Body of pancreas (tissue), 4 donors: Measurements from ENCODE around the gene STX2. TPM values are rescaled to one million over a fixed set of nuclear protein-coding genes. Genes with fewer than 3 reads are reported as not detected.
"Not testable (repeated sequence)": the region's sequence is repeated elsewhere in the genome, so short reads cannot be mapped to it uniquely, and the experiment has no call there.

Experiments used
- ATAC-seq: fragments of 150-250 bp; one replicate; pipeline ENCODE4 v1.9.1; 2016
- DNase-seq, 4 donors: peaks; one replicate each; pipeline ENCODE4 v3.0.0-alpha.2; 2019
- H3K27ac ChIP-seq, 4 donors: fragments of 200-600 bp; sonication (generic); 1 replicate in 3 of 4; 2 replicates in 1 of 4; pipeline versions ENCODE4 v1.5.1 to v1.6.1; 2016 to 2019; ENCODE audit warnings: mild to moderate bottlenecking in 1 of 4, mixed read lengths in 1 of 4, moderate library complexity in 1 of 4
- H3K27me3 ChIP-seq, 2 donors: fragments of 200-600 bp; sonication (generic); one replicate each; pipeline ENCODE4 v1.6.0; 2016; ENCODE audit warnings: mild to moderate bottlenecking in 1 of 2
- H3K36me3 ChIP-seq, 2 donors: fragments of 200-600 bp; sonication (generic); replicated peaks in 1 of 2; 2 replicates each; pipeline ENCODE4 v1.5.1; 2016; ENCODE audit warnings: low read depth in 2 of 2; ENCODE audit not compliant: insufficient read depth in 1 of 2
- H3K4me1 ChIP-seq: fragments of 200-600 bp; sonication (generic); one replicate; pipeline ENCODE4 v1.6.0; 2016
- H3K4me3 ChIP-seq, 2 donors: fragments of 200-600 bp; sonication (generic); 1 replicate in 1 of 2; 2 replicates in 1 of 2; pipeline ENCODE4 v1.5.1; 2016 to 2019
- H3K9me3 ChIP-seq, 3 donors: fragments of 200-600 bp; sonication (generic); 1 replicate in 2 of 3; 2 replicates in 1 of 3; pipeline ENCODE4 v1.5.1; 2016
- CTCF ChIP-seq, 7 experiments: fragments of 450-650 bp in 4 of 7; fragments of 200-600 bp in 3 of 7; sonication (generic) in 3 of 7; IDR thresholded peaks; one replicate each; pipeline ENCODE4 v1.5.1; 2016 to 2019; ENCODE audit warnings: antibody characterized with exemption in 7 of 7
- POLR2A ChIP-seq, 3 donors: fragments of 450-650 bp; IDR thresholded peaks; one replicate each; pipeline ENCODE4 v1.6.1; 2016; ENCODE audit warnings: antibody characterized with exemption in 3 of 3, mild to moderate bottlenecking in 2 of 3
- WGBS, 2 donors: methylation state at CpG; one replicate each; pipeline ENCODE4 v1.1.5; 2017; 5-methylcytosine and 5-hydroxymethylcytosine counted together
- intact Hi-C: fragments of 100-400 bp; cut with DNase I; formaldehyde crosslinking; loops from one replicate; pipeline ENCODE4 v1.15.1; 2023
- total RNA-seq, 2 donors: library from RNA; depleted of rRNA; stranded (reverse); fragments of >200 nt; gene quantifications; one replicate each; pipeline ENCODE4 v1.1.0, GENCODE V29; 2016

STX2 gene
- 10 to 100 TPM; 17.1 to 18.8 TPM for total RNA-seq

- 1% methylated on average over 15 to 50 of the region's 79 CpGs for WGBS, 2 donors
- H3K27me3 ChIP-seq: no peaks in the 10 kb centered on the region
Measured at GRCh38 chr12:130838951-130839769, at the start of gene STX2. STX2 (minus strand) TSS chr12:130839250; CDS start chr12:130839099, 151 bp downstream.

GRCh38 chr12:130887190-130887589 is 48.1 kb upstream of the STX2 start:
- intact Hi-C loops: not testable (repeated sequence)

More at GRCh38 chr12:130838951-130839769, at the start of gene STX2:
- TF ChIP-seq POLR2A (IDR thresholded peaks at IDR 0.05): no peak
- TF ChIP-seq CTCF (IDR thresholded peaks at IDR 0.05): peak in 3 of 7 experiments; percentile 18 to 30 (median 22)
- peak within 1 kb of the TSS; percentile 80 to 96 for H3K4me3 ChIP-seq
- peak; percentile 97 for ATAC-seq
- intact Hi-C loops: no loop called here
- peak within 1 kb of the TSS; percentile 61 to 85 (median 79) for H3K27ac ChIP-seq
- DNase-seq: peak; percentile 87 to 92 (median 90)
- no peaks in the 10 kb centered on the region for H3K36me3 ChIP-seq
- H3K4me1 ChIP-seq: peaks cover 19% of the 10 kb centered on the region
- H3K9me3 ChIP-seq: no peaks in the 10 kb centered on the region

GRCh38 chr12:130881548-130881947 is 42.5 kb upstream of the STX2 start:
- no peak overlapping the region for H3K4me3 ChIP-seq
- H3K27ac ChIP-seq: no peak overlapping the region
- ATAC-seq (no peak), DNase-seq (no peak)
- intact Hi-C loops: no loop called here
- no peak for TF ChIP-seq CTCF (IDR thresholded peaks at IDR 0.05)
- no peak for TF ChIP-seq POLR2A (IDR thresholded peaks at IDR 0.05)
- 76 to 78% methylated on average over 1 of the region's 1 CpG for WGBS, 2 donors
- no peaks in the 10 kb centered on the region for H3K27me3 ChIP-seq
- peaks cover 5% of the 10 kb centered on the region for H3K4me1 ChIP-seq
- peaks cover 0 to 2% of the 10 kb centered on the region in 2 donors for H3K36me3 ChIP-seq
- no peaks in the 10 kb centered on the region for H3K9me3 ChIP-seq

More at GRCh38 chr12:130887190-130887589, 48.1 kb upstream of the STX2 start:
- not testable (repeated sequence) for H3K9me3 ChIP-seq, H3K27me3 ChIP-seq, H3K4me1 ChIP-seq, H3K4me3 ChIP-seq, DNase-seq, ATAC-seq, H3K36me3 ChIP-seq, H3K27ac ChIP-seq
- 66 to 69% methylated on average over 9 to 12 of the region's 17 CpGs for WGBS, 2 donors

GRCh38 chr12:130881046-130881445 is 42.0 kb upstream of the STX2 start:
- ATAC-seq: no peak
- WGBS, 2 donors: 59 to 89% methylated on average over 5 of the region's 5 CpGs

More at GRCh38 chr12:130881046-130881445, 42.0 kb upstream of the STX2 start:
- peaks cover 0 to 5% of the 10 kb centered on the region in 2 donors for H3K36me3 ChIP-seq
- intact Hi-C loops: no loop called here
- peaks cover 5% of the 10 kb centered on the region for H3K4me1 ChIP-seq
- DNase-seq: no peak
- H3K4me3 ChIP-seq: no peak overlapping the region
- H3K9me3 ChIP-seq: no peaks in the 10 kb centered on the region
- TF ChIP-seq CTCF (IDR thresholded peaks at IDR 0.05): no peak
- TF ChIP-seq POLR2A (IDR thresholded peaks at IDR 0.05): no peak
- H3K27ac ChIP-seq: no peak overlapping the region
- no peaks in the 10 kb centered on the region for H3K27me3 ChIP-seq
